ENCODE data around the gene RBM12.
A peak's percentile ranks its signal among the peaks of the same experiment; 100 is the strongest.
"Not testable (repeated sequence)": the region's sequence is repeated elsewhere in the genome, so short reads cannot be mapped to it uniquely, and the experiment has no call there.

Gene RBM12, protein sequence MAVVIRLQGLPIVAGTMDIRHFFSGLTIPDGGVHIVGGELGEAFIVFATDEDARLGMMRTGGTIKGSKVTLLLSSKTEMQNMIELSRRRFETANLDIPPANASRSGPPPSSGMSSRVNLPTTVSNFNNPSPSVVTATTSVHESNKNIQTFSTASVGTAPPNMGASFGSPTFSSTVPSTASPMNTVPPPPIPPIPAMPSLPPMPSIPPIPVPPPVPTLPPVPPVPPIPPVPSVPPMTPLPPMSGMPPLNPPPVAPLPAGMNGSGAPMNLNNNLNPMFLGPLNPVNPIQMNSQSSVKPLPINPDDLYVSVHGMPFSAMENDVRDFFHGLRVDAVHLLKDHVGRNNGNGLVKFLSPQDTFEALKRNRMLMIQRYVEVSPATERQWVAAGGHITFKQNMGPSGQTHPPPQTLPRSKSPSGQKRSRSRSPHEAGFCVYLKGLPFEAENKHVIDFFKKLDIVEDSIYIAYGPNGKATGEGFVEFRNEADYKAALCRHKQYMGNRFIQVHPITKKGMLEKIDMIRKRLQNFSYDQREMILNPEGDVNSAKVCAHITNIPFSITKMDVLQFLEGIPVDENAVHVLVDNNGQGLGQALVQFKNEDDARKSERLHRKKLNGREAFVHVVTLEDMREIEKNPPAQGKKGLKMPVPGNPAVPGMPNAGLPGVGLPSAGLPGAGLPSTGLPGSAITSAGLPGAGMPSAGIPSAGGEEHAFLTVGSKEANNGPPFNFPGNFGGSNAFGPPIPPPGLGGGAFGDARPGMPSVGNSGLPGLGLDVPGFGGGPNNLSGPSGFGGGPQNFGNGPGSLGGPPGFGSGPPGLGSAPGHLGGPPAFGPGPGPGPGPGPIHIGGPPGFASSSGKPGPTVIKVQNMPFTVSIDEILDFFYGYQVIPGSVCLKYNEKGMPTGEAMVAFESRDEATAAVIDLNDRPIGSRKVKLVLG

DNA sequence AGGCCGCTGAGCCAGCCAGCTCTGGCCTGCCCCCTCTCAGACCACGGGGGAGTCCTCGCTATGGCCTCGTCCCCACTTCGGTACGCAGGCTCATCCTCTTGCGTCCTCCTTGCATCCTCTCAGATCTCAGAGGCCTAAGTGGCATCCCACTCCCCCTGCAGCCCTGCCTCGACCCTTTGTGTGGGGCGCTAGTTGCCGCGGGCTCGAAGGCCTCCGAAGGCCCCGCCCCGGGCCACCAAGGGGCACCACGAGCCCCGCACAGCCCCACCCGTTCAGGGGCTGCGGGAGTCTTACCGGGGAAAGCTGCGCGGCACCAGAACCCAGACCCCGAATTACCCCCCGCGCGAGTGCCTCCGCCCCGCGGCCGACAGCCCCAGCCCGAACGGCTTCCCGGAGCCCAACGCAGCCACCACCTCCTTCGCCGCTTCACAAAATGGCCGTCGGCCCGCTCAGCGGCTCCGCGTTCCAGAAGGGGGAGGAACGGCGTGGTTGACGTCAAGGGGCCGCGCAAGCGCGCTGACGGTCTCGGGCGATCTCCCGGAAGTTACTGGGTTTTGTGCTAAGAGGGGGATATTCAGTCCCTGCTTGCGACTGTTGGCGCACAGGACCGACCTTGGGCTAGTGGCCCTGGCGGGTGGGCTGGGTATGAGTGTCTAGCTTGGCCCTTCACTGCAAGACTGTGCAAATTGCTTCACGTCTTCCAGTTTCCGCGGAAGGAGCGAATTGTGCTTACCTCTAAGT lies at the start of gene RBM12, which contains the start of gene CPNE1:
TSS of gene RBM12 (minus strand) at position 435 of the 741 bp plus-strand sequence. CDS start 9,578 bp downstream, outside the sequence.
TSS of gene CPNE1 (minus strand) at position 435 of the 741 bp plus-strand sequence. CDS start 31,977 bp downstream, outside the sequence.
- DNase-seq (ENCODE audit: low read depth in 1 of 2, low spot score in 1 of 2) = peak; percentile 88 to 89

DNA sequence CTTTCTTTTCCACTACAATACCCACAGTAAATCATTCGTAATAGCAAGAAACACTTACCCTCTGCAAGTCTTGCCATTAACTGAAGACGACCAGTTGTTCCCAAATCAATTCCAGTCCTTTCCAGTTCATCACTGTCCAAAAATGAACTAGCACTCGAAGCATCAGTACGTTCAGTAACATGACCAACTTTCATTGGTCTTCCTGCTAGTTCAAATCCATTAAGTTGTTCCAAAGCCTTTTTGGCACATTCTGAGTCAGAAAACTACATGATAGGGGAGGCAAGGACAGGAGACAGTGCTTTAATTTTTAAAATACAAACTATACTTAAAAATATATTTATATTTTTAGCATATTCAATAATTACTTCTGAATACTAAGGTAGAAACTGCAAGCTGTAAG lies 49.4 kb upstream of the RBM12 start:
- no peak for DNase-seq (ENCODE audit: low read depth in 1 of 2, low spot score in 1 of 2)

DNA sequence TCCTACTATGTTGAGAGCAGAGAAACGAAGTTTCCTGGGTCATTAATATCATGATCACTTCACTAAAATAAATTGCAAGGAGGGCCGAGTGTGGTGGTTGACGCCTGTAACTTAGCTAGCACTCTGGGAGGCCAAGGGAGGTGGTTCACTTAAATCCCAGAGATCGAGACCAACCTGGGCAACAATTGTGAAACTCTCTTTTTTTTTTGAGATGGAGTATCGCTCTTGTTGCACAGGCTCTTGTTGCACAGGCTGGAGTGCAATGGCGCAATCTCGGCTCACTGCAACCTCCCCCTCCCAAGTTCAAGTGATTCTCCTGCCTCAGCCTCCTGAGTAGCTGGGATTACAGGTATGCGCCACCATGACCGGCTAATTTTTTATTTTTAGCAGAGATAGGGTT lies 48.4 kb upstream of the RBM12 start:
- not testable (repeated sequence) for DNase-seq (ENCODE audit: low read depth in 1 of 2, low spot score in 1 of 2)

DNA sequence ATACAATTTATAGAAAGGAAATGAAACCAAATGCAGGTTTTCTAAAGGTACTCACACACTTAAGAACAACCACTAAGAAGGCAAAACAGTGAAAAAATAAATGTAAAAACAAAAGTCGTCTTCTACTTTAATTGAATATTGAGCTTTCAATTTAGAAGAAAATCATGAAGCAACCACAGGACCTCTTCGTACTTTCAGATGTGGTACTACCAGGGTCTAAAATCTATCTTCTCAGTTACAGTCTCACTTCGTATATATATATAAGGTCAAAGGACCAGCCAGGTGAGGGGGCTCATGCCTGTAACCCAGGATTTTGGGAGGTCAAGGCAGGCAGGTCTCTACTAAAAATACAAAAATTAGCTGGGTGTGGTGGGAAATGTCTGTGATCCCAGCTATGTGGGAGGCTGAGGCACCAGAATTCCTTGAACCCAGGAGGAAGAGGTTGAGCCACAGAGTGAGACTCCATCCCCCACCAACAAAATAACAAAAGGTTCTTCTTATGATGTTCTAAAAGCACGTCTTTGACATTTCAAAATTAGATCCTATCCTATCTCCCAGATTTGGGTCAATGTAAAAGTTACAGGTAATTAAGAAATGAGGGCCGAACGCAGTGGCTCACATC lies 47.0 kb upstream of the RBM12 start:
- no peak for DNase-seq (ENCODE audit: low read depth in 1 of 2, low spot score in 1 of 2)

DNA sequence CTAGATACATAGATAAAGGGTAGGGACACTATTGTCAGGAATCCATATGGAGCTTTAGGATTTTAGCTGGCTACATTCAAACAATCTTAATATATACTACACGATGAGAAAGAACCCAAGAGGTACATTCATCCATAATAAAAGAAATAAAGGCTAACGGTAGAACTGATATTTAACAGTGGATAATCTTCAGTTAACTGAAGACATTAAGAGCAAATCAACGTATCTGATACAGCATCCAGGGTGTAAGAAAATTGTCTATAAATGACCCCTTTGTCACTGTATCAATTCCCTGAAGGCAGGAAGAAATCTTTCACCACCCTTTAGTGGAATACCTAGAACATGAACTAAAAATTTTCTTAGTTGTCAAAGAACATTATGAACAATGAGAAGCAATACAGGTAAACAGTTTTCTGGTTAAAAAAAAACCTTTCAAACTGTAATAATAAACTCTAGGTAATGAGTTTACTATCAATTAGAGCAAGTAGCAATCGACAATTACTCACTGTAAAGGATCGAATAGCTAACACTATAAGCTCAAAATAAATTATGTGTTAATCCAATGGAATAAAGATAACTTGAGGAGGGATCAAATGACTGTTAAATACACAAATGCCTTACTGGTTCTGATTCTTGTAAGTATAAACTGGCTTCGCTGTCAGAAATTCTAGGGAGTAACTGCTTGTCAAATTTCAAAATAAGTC lies 46.3 kb upstream of the RBM12 start:
- no peak for DNase-seq (ENCODE audit: low read depth in 1 of 2, low spot score in 1 of 2)

- no peak for DNase-seq (ENCODE audit: low read depth in 1 of 2, low spot score in 1 of 2)
Measured at GRCh38 chr20:35710039-35710438, 45.3 kb upstream of the RBM12 start.

DNA sequence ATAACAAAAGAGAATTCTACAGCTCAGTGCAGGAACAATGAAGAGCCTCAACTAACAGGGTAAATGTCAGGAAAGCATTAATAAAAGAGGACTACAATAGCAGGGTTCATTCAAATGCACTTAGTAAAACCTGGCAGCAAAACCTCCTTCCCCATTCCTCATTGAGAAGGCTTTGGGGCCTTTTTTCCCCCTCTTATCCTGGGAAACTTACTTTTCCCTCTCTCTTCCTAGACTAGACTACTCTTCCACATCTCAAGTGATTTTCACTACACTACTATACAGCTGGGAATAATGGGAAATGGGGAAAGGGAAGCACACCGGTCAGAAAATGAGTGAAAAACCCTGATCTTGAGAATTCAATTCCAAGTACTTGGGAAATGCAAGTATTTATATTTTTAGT lies 44.6 kb upstream of the RBM12 start:
- DNase-seq (ENCODE audit: low read depth in 1 of 2, low spot score in 1 of 2) = no peak

- no peak for DNase-seq (ENCODE audit: low read depth in 1 of 2, low spot score in 1 of 2)
Measured at GRCh38 chr20:35708502-35708901, 43.8 kb upstream of the RBM12 start.

DNA sequence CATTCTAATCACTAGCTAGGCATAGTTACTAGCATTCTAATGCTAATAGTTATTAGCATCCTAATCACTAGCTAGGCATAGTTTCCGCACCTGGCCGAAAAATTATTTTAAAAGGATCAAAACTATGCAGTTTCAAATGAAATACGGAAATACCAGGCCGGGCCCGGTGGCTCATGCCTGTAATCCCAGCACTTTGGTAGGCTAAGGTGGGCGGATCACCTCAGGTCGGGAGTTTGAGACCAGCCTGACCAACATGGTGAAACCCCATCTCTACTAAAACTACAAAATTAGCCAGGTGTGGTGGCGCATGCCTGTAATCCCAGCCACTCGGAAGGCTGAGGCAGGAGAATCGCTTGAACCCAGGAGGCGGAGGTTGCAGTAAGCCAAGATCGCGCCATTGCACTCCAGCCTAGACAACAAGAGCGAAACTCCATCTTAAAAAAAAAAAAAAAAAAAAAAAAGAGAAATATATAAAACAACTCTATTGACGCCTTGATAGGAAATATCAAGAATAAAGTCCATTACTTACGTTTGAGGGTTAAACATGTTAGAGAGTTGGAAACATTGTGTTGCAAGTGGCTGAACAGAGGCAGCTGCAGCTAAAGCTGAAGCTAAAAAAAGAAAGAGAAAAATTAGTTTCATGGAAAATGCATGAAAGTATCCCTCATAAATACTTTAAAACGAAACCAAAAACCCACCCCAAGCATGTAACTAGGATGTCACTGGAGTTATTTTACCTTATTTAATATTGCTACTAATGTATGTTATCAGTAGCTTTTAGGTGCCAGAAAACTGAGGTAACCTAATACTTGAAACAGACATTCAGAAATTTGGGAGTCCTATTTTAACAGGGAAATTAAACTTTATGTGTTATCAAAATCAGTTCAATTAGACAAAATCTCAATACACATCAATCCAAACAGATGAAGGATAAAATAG lies 42.2 kb upstream of the RBM12 start:
- not testable (repeated sequence) for DNase-seq (ENCODE audit: low read depth in 1 of 2, low spot score in 1 of 2)

DNA sequence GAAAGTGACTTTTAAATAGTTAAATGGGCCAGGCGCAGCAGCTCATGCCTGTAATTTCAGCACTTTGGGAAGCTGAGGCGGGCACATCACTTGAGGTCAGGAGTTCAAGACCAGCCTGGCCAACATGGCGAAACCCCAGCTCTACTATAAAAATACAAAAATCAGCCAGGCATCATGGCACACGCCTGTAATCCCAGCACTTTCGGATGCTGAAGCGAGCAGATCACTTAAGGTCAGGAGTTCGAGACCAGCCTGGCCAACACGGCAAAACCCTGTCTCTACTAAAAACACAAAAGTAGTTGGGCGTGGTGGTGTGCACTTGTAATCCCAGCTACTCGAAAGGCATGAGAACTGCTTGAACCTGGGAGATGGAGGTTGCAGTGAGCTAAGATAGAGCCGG lies 41.2 kb upstream of the RBM12 start:
- DNase-seq (ENCODE audit: low read depth in 1 of 2, low spot score in 1 of 2) = not testable (repeated sequence)

GRCh38 chr20:35704514-35705261 lies 40.0 kb upstream of the RBM12 start:
- no peak for DNase-seq (ENCODE audit: low read depth in 1 of 2, low spot score in 1 of 2)

GRCh38 chr20:35702824-35703695 lies 38.4 kb upstream of the RBM12 start:
- DNase-seq (ENCODE audit: low read depth in 1 of 2, low spot score in 1 of 2) = no peak

GRCh38 chr20:35702051-35702823 lies 37.5 kb upstream of the RBM12 start:
- no peak for DNase-seq (ENCODE audit: low read depth in 1 of 2, low spot score in 1 of 2)

DNA sequence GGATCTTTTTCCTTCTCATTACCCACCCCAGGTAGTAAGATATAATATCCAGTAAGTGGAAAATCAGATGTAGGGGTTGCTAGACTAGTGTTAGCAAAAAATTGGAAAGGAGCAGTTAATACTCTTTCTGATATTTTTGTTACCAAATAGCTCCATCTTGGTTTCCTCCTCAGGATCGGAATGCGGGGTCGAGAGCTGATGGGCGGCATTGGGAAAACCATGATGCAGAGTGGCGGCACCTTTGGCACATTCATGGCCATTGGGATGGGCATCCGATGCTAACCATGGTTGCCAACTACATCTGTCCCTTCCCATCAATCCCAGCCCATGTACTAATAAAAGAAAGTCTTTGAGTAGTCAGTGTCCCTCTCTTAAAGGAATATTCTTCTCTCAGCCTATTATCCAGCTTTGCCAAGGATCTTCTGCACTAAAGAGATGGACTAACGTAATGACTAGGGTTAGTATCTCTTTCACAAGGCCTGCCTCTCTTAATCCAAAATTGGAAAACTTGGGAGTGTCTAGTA lies 36.0 kb upstream of the RBM12 start:
- no peak for DNase-seq (ENCODE audit: low read depth in 1 of 2, low spot score in 1 of 2)

DNA sequence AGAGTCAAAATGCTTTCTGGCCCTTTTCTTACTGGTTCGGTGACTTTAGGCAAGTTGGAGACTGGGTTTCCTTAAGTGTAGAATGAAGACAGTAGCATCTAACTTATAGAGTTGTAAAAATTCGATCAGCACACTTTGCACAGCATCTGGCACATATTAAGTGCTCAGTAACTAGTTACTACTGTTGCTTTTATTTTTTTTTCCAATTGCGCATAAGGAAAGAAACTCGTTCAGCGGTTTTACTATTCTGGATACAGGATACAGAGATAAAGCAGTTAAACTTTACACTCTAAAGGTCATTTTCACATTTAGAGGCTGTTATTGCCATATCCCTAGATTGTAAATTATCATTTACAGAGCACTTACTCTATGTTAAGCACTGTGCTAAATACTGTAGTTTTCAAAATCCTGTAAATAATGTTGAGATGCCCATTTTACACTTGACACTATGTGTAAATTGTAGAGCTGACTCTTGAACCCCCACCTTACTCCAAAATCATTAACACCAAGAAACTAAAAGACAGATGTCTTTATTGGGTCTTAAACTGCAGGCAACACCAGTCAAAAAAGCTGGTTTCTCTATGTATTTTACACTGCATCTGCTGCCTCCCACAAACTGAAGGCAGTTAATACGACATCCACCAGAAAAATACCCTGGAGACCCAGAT lies 35.4 kb upstream of the RBM12 start:
- no peak for DNase-seq (ENCODE audit: low read depth in 1 of 2, low spot score in 1 of 2)

All from activated CD4-positive, alpha-beta T cell treated with anti-CD3 and anti-CD28 coated beads, Interleukin-2, amount 50 U/mL, for 24 hours (primary cell).